ENCODE results near the gene RGS13. TPM values are rescaled to one million over a fixed set of nuclear protein-coding genes. Genes with fewer than 3 reads are reported as not detected.

RGS13 gene
- total and polyA plus RNA-seq, 12 donors: 0.12 to 0.15 (median 0.13) TPM; not detected in 9

DNA sequence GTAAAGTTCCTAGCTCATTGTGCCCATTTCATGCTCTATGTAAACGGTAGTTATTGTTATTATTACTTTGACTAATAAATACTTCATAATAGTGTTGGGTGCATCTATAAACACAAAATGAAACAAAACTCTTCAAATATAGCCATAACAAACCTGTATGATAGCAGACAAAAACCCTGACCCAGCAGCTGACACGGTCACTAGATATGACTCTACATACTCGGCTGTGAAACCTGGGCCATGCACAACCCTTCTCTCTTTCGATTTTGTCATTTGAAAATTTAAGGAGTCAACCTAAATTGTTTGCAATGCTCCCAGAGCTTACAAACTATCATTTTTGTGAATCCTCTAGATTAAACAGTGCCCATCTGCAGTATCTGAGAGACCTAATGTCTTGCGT, 8.0 kb upstream of the RGS13 start:
- TF ChIP-seq, protein P1, sequence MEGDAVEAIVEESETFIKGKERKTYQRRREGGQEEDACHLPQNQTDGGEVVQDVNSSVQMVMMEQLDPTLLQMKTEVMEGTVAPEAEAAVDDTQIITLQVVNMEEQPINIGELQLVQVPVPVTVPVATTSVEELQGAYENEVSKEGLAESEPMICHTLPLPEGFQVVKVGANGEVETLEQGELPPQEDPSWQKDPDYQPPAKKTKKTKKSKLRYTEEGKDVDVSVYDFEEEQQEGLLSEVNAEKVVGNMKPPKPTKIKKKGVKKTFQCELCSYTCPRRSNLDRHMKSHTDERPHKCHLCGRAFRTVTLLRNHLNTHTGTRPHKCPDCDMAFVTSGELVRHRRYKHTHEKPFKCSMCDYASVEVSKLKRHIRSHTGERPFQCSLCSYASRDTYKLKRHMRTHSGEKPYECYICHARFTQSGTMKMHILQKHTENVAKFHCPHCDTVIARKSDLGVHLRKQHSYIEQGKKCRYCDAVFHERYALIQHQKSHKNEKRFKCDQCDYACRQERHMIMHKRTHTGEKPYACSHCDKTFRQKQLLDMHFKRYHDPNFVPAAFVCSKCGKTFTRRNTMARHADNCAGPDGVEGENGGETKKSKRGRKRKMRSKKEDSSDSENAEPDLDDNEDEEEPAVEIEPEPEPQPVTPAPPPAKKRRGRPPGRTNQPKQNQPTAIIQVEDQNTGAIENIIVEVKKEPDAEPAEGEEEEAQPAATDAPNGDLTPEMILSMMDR (IDR thresholded peaks at IDR 0.05): no peak
- no peak overlapping the region for H3K4me3 ChIP-seq
- WGBS, 2 donors: 76% methylated on average over 5 of the region's 5 CpGs
- no peaks in the 10 kb centered on the region for H3K9me3 ChIP-seq
- H3K36me3 ChIP-seq: no peaks in the 10 kb centered on the region
- peak overlapping the region in 1 of 10 donors; percentile 6 for H3K27ac ChIP-seq
- H3K27me3 ChIP-seq: no peaks in the 10 kb centered on the region
- DNase-seq (no peak), ATAC-seq (no peak)
- intact Hi-C loops (cut with DNase I): loop anchor here in 1 of 10 donors (5.0 kb wide), 1 partner anchor 179 kb away; the partner anchor contains the start of gene RGS2
- peaks cover 0 to 37% (median 15%) of the 10 kb centered on the region in 9 donors for H3K4me1 ChIP-seq

DNA sequence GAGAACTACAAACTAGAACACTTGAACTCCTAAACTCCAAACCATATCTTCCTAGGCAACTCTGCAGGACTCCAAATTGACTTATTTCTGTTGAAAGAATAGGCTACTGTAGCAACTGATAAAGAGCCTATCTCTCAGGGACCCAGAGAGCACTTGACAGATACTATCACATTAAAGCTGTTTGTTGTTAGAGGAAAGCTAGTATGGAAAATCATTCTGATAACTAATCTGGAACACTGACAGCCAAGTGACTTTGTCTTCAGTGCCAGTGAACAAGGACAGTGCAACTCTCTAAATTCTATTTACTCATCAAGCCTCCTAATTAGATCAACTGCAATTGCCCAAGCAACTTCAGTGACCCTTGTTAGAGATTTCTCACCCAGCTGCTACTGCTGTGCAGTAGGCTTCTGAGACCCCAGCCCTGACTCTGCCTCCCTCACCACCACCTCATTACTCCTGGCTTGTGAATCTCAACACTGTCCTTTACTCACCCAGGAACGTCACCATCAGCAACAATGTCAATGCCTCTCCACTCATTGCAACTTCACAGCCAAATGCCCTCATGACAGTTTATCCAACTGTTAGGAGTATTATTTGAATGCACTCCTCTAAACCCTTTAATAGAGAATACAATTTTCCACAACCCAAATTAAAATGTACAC, 7.4 kb upstream of the RGS13 start:
- H3K36me3 ChIP-seq: no peaks in the 10 kb centered on the region
- peaks cover 0 to 37% (median 15%) of the 10 kb centered on the region in 9 donors for H3K4me1 ChIP-seq
- intact Hi-C loops (cut with DNase I): loop anchor here in 1 of 10 donors (5.0 kb wide), 1 partner anchor 179 kb away; the partner anchor contains the start of gene RGS2
- no peaks in the 10 kb centered on the region for H3K9me3 ChIP-seq
- DNase-seq (no peak), ATAC-seq (peak in 6 of 8 donors; percentile 29 to 81 (median 54))
- H3K4me3 ChIP-seq: no peak overlapping the region
- whole genome bisulfite sequencing, 2 donors: 50 to 64% methylated on average over 1 of the region's 1 CpG
- H3K27me3 ChIP-seq: no peaks in the 10 kb centered on the region
- TF ChIP-seq, protein P1 (IDR thresholded peaks at IDR 0.05): no peak
- peak overlapping the region in 1 of 10 donors; percentile 6 for H3K27ac ChIP-seq

DNA sequence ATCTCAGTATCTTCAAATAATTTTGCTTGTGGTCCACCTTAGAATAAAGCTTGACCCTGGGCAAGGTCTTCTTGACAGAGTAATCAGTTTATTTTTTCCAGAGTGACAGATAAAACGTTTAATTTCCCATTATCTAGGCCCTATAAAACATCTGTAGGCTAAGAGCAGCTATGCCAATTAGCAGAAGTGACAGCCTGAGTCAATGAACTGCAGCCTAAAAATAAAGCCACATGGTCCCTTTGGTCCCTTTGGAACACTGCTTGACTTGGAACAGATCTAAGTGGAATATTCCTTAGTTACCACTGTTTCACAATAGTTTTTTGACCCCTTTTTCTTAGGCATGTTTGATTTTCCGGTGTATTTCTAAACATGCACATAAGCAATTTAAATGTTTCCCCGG, 6.3 kb upstream of the RGS13 start:
- intact Hi-C loops (cut with DNase I): loop anchor here in 2 of 10 donors (5.0 to 10.0 kb wide), 4 partner anchors 95 to 385 kb away; partner anchors contain the start of gene RGS2 (in 2 of the 2)
- no peaks in the 10 kb centered on the region for H3K27me3 ChIP-seq
- 51 to 53% methylated on average over 3 of the region's 3 CpGs for WGBS, 2 donors
- no peaks in the 10 kb centered on the region for H3K9me3 ChIP-seq
- DNase-seq: no peak
- H3K36me3 ChIP-seq: no peaks in the 10 kb centered on the region
- H3K4me1 ChIP-seq: peaks cover 0 to 37% (median 15%) of the 10 kb centered on the region in 9 donors
- H3K4me3 ChIP-seq: no peak overlapping the region
- ATAC-seq: peak in 6 of 8 donors; percentile 61 to 82 (median 70)
- H3K27ac ChIP-seq: no peak overlapping the region
- TF ChIP-seq, protein P1 (IDR thresholded peaks at IDR 0.05): no peak

DNA sequence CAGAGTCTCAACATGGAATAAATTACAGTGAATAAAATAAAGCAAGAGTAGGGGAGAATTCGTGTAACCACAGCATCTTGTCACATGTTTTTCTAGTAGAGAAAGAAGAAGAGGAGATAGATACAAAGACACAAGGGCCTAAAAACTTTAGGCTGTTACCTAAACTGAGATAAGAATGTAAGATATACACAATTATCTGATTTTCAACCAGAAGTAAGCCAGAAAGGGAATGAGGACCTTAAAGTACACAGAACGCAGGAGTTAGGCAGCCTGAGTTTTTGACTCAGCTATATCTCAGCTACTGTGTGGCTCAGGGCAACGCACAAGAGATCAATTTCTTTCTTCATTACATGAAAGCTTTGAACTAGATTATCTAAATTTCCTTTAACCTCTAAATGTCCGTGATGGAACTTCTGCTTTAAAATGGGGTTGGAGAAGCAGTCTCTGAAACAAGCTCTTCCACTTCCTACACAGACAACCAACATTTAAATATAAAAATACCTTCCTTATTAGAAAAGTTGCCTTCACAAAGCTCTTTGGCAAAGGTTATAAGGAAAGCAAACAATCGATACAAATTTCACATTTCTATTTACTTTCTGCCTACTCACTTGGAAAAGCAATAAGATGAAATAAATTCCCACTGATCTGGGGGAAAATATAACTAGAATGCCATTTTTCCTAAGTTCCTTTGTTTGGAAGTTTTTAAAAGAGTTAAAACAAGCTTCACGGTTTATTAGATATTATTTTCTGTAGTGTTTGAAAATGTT, 5.2 kb upstream of the RGS13 start:
- H3K9me3 ChIP-seq: no peaks in the 10 kb centered on the region
- DNase-seq (no peak), ATAC-seq (no peak)
- intact Hi-C loops (cut with DNase I): loop anchor here in 2 of 10 donors (10.0 kb wide), 3 partner anchors 94 to 384 kb away; partner anchors contain the start of gene RGS2 (in 1 of the 2)
- WGBS, 2 donors: 76 to 86% methylated on average over 6 of the region's 6 CpGs
- H3K27me3 ChIP-seq: no peaks in the 10 kb centered on the region
- no peaks in the 10 kb centered on the region for H3K36me3 ChIP-seq
- TF ChIP-seq, protein P1 (IDR thresholded peaks at IDR 0.05): no peak
- peaks cover 0 to 37% (median 15%) of the 10 kb centered on the region in 9 donors for H3K4me1 ChIP-seq
- H3K4me3 ChIP-seq: no peak overlapping the region
- no peak overlapping the region for H3K27ac ChIP-seq

All from heart right ventricle (tissue), 16 donors.